H1 (cell line): Measurements from ENCODE around the gene GTF2H3. TPM values are rescaled to one million over a fixed set of nuclear protein-coding genes. Genes with fewer than 3 reads are reported as not detected.

Experiments used
- BACH1 ChIP-seq: IDR thresholded peaks from 2 replicates; pipeline ENCODE4 v1.6.1; 2012; ENCODE audit warnings: low read length, improper control_type of control experiment
- CBX8 ChIP-seq: fragments of 300-800, 300-1000 bp; sonication (generic); IDR thresholded peaks from 2 replicates; pipeline ENCODE4 v1.7.1; 2016; ENCODE audit warnings: low read depth, low read length, borderline replicate concordance
- CHD2 ChIP-seq: IDR thresholded peaks from 2 replicates; pipeline ENCODE4 v1.6.1; 2012; ENCODE audit warnings: low read length, improper control_type of control experiment
- CREB1 ChIP-seq: IDR thresholded peaks from 2 replicates; pipeline ENCODE4 v1.6.1; 2012; ENCODE audit warnings: inconsistent platforms
- CTBP2 ChIP-seq: IDR thresholded peaks from 2 replicates; pipeline ENCODE4 v1.7.0; 2011; ENCODE audit warnings: borderline replicate concordance, mild to moderate bottlenecking, moderate library complexity, mixed read lengths, low read length; ENCODE audit not compliant: insufficient read depth, insufficient read length
- FOSL1 ChIP-seq: IDR thresholded peaks from 2 replicates; pipeline ENCODE4 v1.6.1; 2011; ENCODE audit warnings: mild to moderate bottlenecking, low read depth, low read length, moderate library complexity; ENCODE audit not compliant: insufficient read depth
- GTF2F1 ChIP-seq: IDR thresholded peaks from 2 replicates; pipeline ENCODE4 v1.6.1; 2012; ENCODE audit warnings: low read depth, low read length, improper control_type of control experiment, borderline replicate concordance
- JUND ChIP-seq: IDR thresholded peaks from 2 replicates; pipeline ENCODE4 v1.6.1; 2011; ENCODE audit warnings: mild to moderate bottlenecking, improper control_type of control experiment, low read length
- KDM4A ChIP-seq: IDR thresholded peaks from one replicate; pipeline ENCODE4 v1.7.1; 2012; ENCODE audit warnings: low read depth, mild to moderate bottlenecking, moderate library complexity, low read length, inconsistent platforms; ENCODE audit not compliant: severe bottlenecking
- MAFK ChIP-seq: IDR thresholded peaks from 2 replicates; pipeline ENCODE4 v1.6.1; 2012; ENCODE audit warnings: low read depth, mild to moderate bottlenecking, improper control_type of control experiment, low read length
- NRF1 ChIP-seq: IDR thresholded peaks from 2 replicates; pipeline ENCODE4 v1.6.1; 2011; ENCODE audit warnings: mild to moderate bottlenecking, low read depth, low read length, improper control_type of control experiment
- RAD21 ChIP-seq, 2 experiments: IDR thresholded peaks in 1 of 2; conservative IDR thresholded peaks in 1 of 2; 2 replicates each; pipeline ENCODE4 v1.6.1; 2011; ENCODE audit warnings: low read depth in 2 of 2, low read length in 2 of 2, improper control_type of control experiment in 1 of 2, inconsistent platforms in 1 of 2, mild to moderate bottlenecking in 1 of 2, moderate library complexity in 1 of 2
- RBBP5 ChIP-seq: IDR thresholded peaks from 2 replicates; pipeline ENCODE4 v1.7.1; 2012; ENCODE audit warnings: low read depth, mild to moderate bottlenecking, inconsistent platforms, low read length, moderate library complexity, borderline replicate concordance
- RNF2 ChIP-seq: fragments of 200-900, 300-1000 bp; sonication (generic); IDR thresholded peaks from 2 replicates; pipeline ENCODE4 v1.7.1; 2016; ENCODE audit warnings: borderline replicate concordance, low read depth, mild to moderate bottlenecking, antibody characterized with exemption, low read length; ENCODE audit not compliant: poor library complexity, severe bottlenecking; ENCODE audit errors: missing control alignments
- SAP30 ChIP-seq: fragments of 300-600 bp; sonication (generic); IDR thresholded peaks from 2 replicates; pipeline ENCODE4 v1.7.1; 2012; ENCODE audit warnings: low read length, moderate library complexity, mild to moderate bottlenecking, inconsistent platforms; ENCODE audit not compliant: insufficient read depth, insufficient replicate concordance
- SIRT6 ChIP-seq: IDR thresholded peaks from one replicate; pipeline ENCODE4 v1.7.1; 2012; ENCODE audit warnings: low read length, inconsistent platforms
- SP1 ChIP-seq: IDR thresholded peaks from 2 replicates; pipeline ENCODE4 v1.6.1; 2011; ENCODE audit warnings: low read depth, low read length
- SP4 ChIP-seq: IDR thresholded peaks from 2 replicates; pipeline ENCODE4 v1.6.1; 2012; ENCODE audit warnings: low read length, inconsistent platforms
- SRF ChIP-seq: IDR thresholded peaks from 2 replicates; pipeline ENCODE4 v1.6.1; 2011; ENCODE audit warnings: mild to moderate bottlenecking, low read depth, low read length, moderate library complexity
- TAF1 ChIP-seq: IDR thresholded peaks from 2 replicates; pipeline ENCODE4 v1.6.1; 2011; ENCODE audit warnings: mild to moderate bottlenecking, low read depth, low read length
- TCF12 ChIP-seq: IDR thresholded peaks from 2 replicates; pipeline ENCODE4 v1.6.1; 2011; ENCODE audit warnings: low read depth, mild to moderate bottlenecking, low read length
- TEAD4 ChIP-seq: IDR thresholded peaks from 2 replicates; pipeline ENCODE4 v1.6.1; 2012; ENCODE audit warnings: low read depth, low read length, inconsistent platforms, mixed read lengths
- USF2 ChIP-seq: IDR thresholded peaks from 2 replicates; pipeline ENCODE4 v1.6.1; 2011; ENCODE audit warnings: low read length, improper control_type of control experiment
- YY1 ChIP-seq: IDR thresholded peaks from 2 replicates; pipeline ENCODE4 v1.6.1; 2011; ENCODE audit warnings: low read depth, mild to moderate bottlenecking, low read length
- polyA plus RNA-seq, 7 experiments: library from polyadenylated mRNA; depleted of rRNA in 3 of 7; stranded (reverse) in 5 of 7; unstranded in 2 of 7; fragments of >200 nt in 5 of 7; fragments of 200-250 nt in 2 of 7; gene quantifications; 1 replicate in 5 of 7; 2 replicates in 1 of 7; 4 replicates in 1 of 7; pipeline versions ENCODE4 v1.2.1 to v1.2.3, GENCODE V29; 2011 to 2013; ENCODE audit warnings: missing spikeins in 2 of 7, mixed read lengths in 2 of 7
- total RNA-seq: library from RNA; stranded (reverse); fragmentation: NEBNext Ultra II Directional; extraction: Animal tissue kit (Norgen Biotek cat#: 25700); gene quantifications from 2 replicates; pipeline ENCODE4 v1.2.1, GENCODE V29; 2021

The GTF2H3 gene
- total and polyA plus RNA-seq, 2 of the 8 experiments (the other 6 are each of a cell fraction or from before 2014, with no cell fraction given) = 21.0 to 32.1 TPM

DNA sequence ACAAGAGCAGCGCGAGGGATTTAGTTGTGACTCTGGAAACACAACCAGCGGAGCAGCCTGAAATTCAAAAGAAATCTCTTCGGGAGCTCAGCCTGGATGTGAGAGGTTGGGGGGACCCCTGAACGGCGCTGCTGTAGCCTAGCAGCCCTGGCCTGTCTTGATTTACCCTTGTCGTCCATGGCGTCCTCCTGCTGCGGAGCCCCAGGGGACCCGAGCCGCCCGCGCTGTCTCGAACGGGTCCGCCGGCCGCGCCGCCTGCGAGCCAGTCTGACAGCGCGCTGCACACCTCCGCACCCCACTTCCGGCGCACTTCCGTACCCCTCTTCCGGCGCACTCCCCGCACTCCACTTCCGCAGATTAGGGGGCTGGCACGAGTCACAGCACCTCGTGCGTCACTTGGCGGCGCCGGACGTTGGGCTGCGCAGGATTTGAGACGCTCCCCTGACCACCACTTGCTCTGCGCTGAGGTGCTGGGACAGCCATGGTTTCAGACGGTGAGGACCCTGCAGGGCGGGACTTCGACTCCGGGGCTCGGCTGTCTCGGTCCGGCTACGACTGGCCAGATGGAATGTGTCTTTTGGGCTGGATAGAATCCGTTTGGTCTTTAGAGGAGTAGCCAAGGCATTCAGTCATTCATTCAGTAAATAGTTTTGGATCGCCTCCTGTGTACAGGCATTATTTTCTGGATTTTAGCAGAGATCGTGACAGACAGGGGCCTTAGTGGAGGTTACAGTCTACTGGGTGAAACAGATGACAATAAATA is at the start of gene GTF2H3, which contains the start of gene EIF2B1 (continued):
- 0 out of 2 replicates have a peak, but pooled peaks have one; percentile 67 for TF ChIP-seq RBBP5
- no peak; the same call in 1 of the 2 replicates for TF ChIP-seq CHD2
- TF ChIP-seq RAD21 (IDR thresholded peaks at IDR 0.05 in 1 of 2, conservative IDR thresholded peaks at IDR 0.05 in 1 of 2; ENCODE audit: low read depth in 2 of 2, low read length in 2 of 2) = no peak
- TF ChIP-seq BACH1 = no peak
- TF ChIP-seq SIRT6 = no peak
- TF ChIP-seq TAF1 = peak; percentile 99
- TF ChIP-seq SAP30 = peak; percentile 21
- no peak for TF ChIP-seq TCF12
- no peak for TF ChIP-seq MAFK
- peak; percentile 84 for TF ChIP-seq YY1
- peak; percentile 100 for TF ChIP-seq KDM4A
- no peak for TF ChIP-seq NRF1
- peak; percentile 71; the same call in 1 of the 2 replicates for TF ChIP-seq GTF2F1
- no peak for TF ChIP-seq USF2
- no peak for TF ChIP-seq FOSL1
- peak; percentile 100 for TF ChIP-seq CREB1
- TF ChIP-seq SRF = peak; percentile 95
- TF ChIP-seq SP1 = peak; percentile 67; the same call in 1 of the 2 replicates
- TF ChIP-seq SP4 = no peak
- no peak; the same call in 1 of the 2 replicates for TF ChIP-seq JUND
- no peak for TF ChIP-seq TEAD4
- TF ChIP-seq CBX8 = no peak
- TF ChIP-seq RNF2 = no peak
- peak; percentile 79 for TF ChIP-seq CTBP2
